Lower lobe of right lung (tissue), 2 donors: Measurements from ENCODE around the gene OR6B1. TPM values are rescaled to one million over a fixed set of nuclear protein-coding genes. Genes with fewer than 3 reads are reported as not detected.

ENCODE experiments used
- ATAC-seq, 2 donors: fragments of 200-7000 bp; cut with Tn5 transposase; one replicate each; pipeline ENCODE4 v1.9.1; 2020 to 2022; ENCODE audit warnings: mild to moderate bottlenecking in 2 of 2, moderate library complexity in 2 of 2
- DNase-seq: peaks from one replicate; pipeline ENCODE4 v3.0.0-alpha.2; 2020
- H3K27ac ChIP-seq: fragments of 200-600 bp; one replicate; pipeline ENCODE4 v1.8.0; 2022
- H3K27me3 ChIP-seq: fragments of 200-600 bp; one replicate; pipeline ENCODE4 v1.8.0; 2022; ENCODE audit warnings: low read depth
- H3K36me3 ChIP-seq: fragments of 200-600 bp; one replicate; pipeline ENCODE4 v1.8.0; 2022; ENCODE audit warnings: mild to moderate bottlenecking
- H3K4me1 ChIP-seq: fragments of 200-600 bp; one replicate; pipeline ENCODE4 v1.8.0; 2022
- H3K4me3 ChIP-seq: fragments of 200-600 bp; one replicate; pipeline ENCODE4 v1.8.0; 2022; ENCODE audit warnings: mild to moderate bottlenecking
- H3K9me3 ChIP-seq: fragments of 200-600 bp; one replicate; pipeline ENCODE4 v1.8.0; 2022
- intact Hi-C: fragments of 100-400 bp; cut with DNase I; formaldehyde crosslinking; loops from one replicate; pipeline ENCODE4 v1.11.0; 2022
- total RNA-seq: library from RNA; stranded (reverse); fragmentation: NEBNext Ultra II Directional; extraction: Animal tissue kit (Norgen Biotek cat#: 25700); gene quantifications from one replicate; pipeline ENCODE4 v1.2.1, GENCODE V29; 2021
- TF ChIP-seq, protein P1 (sequence below): fragments of 200-600 bp; IDR thresholded peaks from one replicate; pipeline ENCODE4 v1.8.0; 2022; ENCODE audit warnings: antibody characterized with exemption, mild to moderate bottlenecking
- donor health status: DM: no; HTN: yes; CAD: no; lungs with severe emphysema.

The OR6B1 gene
- total RNA-seq, 1 donor from 2014 or later, result not detected

DNA sequence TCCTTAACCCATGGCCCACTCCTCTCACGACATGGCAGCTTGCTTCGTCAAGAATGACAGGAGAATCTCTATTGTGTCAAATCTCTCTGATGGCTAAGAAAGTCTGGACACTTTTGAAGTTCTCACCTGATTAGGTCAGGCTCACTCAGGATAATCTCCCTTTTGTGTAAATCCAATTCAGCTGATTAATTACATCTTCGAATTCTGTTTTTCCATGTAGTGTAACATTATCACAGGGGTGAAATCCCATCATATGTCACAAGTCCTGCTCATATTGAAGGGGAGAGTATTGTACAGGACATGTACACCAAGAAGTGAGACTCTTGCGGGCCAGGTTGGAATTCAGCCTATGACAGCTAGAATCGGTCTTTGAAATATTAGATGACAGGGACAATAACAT, 16.2 kb upstream of the OR6B1 start:
- Histone ChIP-seq H3K27me3 (no peaks in the 10 kb centered on the region), H3K4me3 (no peak overlapping the region), H3K27ac (no peak overlapping the region), H3K9me3 (no peaks in the 10 kb centered on the region), H3K36me3 (no peaks in the 10 kb centered on the region), H3K4me1 (no peaks in the 10 kb centered on the region)
- intact Hi-C loops, result no loop called here
- TF ChIP-seq, protein P1, sequence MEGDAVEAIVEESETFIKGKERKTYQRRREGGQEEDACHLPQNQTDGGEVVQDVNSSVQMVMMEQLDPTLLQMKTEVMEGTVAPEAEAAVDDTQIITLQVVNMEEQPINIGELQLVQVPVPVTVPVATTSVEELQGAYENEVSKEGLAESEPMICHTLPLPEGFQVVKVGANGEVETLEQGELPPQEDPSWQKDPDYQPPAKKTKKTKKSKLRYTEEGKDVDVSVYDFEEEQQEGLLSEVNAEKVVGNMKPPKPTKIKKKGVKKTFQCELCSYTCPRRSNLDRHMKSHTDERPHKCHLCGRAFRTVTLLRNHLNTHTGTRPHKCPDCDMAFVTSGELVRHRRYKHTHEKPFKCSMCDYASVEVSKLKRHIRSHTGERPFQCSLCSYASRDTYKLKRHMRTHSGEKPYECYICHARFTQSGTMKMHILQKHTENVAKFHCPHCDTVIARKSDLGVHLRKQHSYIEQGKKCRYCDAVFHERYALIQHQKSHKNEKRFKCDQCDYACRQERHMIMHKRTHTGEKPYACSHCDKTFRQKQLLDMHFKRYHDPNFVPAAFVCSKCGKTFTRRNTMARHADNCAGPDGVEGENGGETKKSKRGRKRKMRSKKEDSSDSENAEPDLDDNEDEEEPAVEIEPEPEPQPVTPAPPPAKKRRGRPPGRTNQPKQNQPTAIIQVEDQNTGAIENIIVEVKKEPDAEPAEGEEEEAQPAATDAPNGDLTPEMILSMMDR, result no peak
- DNase-seq (no peak), ATAC-seq (no peak)

DNA sequence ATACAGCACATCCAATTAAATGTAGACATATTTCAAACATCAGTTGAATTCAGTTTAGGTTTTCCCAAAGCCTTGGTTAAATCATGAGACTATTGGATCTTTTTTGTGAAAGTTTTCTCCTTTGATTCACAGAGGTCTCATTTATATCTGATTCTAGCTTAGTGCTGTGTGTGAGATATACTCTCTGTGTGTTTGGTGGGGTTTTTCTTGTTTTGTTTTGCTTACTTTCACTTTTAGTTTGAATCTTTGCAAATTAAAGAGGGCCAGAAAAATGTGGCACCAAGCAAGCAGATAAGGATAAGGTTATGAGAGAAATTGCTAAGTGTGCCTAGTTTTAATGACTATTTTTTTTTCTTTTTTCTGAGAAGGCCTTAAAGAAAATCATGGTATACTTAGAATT, 12.6 kb upstream of the OR6B1 start:
- intact Hi-C loops, result no loop called here
- Histone ChIP-seq H3K27me3 (no peaks in the 10 kb centered on the region), H3K4me3 (no peak overlapping the region), H3K9me3 (no peaks in the 10 kb centered on the region), H3K27ac (no peak overlapping the region), H3K36me3 (no peaks in the 10 kb centered on the region), H3K4me1 (no peaks in the 10 kb centered on the region)
- ATAC-seq (no peak), DNase-seq (no peak)
- TF ChIP-seq, protein P1, result no peak

DNA sequence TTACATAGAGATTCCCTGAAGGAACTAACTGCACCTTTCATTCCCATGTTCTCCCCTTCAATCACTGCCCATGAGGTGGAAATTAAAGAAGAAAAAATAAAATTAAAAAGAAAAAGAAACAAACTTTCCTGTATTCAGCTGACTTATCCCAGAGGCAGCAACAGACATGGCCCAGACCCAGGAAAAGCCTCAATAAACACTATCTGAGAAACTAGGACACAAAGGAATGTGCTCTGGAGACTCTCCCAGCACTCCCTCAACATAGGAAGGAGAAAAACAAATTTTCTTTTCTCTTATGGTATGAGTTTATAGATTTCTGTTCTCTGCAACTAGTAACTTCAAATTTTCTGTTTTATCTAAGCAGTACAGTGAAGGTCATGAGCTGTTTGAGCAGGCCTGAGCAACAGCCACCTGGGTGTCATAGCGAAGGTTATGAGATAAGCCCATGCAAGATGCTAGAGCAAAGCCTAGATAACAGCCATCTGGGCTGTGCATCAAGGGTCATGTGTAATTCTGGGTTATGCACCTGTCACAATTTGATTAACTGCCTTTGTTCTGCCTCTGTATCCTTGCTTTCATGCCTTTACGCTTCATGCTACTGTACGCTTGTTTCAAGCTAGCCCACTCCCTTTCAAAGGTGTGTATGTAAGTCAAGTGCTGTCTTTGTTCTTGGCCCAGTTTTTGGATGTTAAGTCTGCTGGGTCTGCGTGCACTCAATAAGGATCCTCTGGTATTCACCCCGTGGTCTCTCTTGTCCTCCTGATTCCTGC, 11.0 kb upstream of the OR6B1 start:
- DNase-seq (no peak), ATAC-seq (no peak)
- TF ChIP-seq, protein P1, result no peak
- no peaks in the 10 kb centered on the region for H3K36me3 ChIP-seq
- H3K9me3 ChIP-seq, result no peaks in the 10 kb centered on the region
- H3K4me1 ChIP-seq, result no peaks in the 10 kb centered on the region
- intact Hi-C loops, result no loop called here
- H3K27me3 ChIP-seq, result no peaks in the 10 kb centered on the region
- no peak overlapping the region for H3K27ac ChIP-seq
- no peak overlapping the region for H3K4me3 ChIP-seq

DNA sequence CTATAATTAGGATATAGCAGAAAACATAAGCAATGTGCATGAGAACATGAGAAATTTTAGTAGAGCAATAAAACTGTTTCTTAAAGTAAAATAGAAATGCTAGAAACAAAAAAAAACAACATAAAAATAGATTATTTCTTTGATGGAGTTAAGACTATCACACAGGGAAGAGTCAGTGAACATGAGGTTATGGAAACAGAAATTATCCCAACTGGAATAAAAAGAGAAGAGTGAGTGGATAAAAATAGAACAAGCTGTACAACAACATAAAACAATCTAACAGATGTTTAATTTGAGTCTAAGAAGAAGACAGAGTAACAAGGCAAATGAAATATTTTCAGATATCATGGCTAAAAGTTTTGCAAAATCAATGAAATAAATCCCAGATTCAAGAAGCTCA, 7.5 kb upstream of the OR6B1 start:
- intact Hi-C loops, result no loop called here
- DNase-seq (no peak), ATAC-seq (no peak)
- H3K36me3 ChIP-seq, result no peaks in the 10 kb centered on the region
- H3K9me3 ChIP-seq, result no peaks in the 10 kb centered on the region
- no peak overlapping the region for H3K4me3 ChIP-seq
- no peaks in the 10 kb centered on the region for H3K27me3 ChIP-seq
- TF ChIP-seq, protein P1, result no peak
- H3K4me1 ChIP-seq, result no peaks in the 10 kb centered on the region
- no peak overlapping the region for H3K27ac ChIP-seq

DNA sequence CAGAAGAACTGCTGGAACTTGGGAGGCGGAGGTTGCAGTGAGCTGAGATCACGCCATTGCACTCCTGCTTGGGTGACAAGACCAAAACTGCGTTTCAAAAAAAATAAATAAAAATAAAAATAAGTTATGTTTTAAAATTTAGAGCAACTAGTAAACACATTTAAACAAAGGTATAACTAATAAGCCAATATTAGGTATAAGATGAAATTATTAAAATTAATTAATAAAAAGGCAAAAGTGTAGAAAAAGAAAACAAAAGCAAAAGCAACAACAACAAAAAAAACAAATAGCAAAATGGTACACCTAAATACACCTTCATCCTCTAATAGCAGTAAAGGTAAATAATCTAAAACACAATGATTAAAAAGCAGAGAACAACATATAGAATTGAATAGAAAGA, 6.2 kb upstream of the OR6B1 start:
- Histone ChIP-seq H3K4me1 (no peaks in the 10 kb centered on the region), H3K9me3 (no peaks in the 10 kb centered on the region), H3K27me3 (no peaks in the 10 kb centered on the region), H3K36me3 (no peaks in the 10 kb centered on the region), H3K27ac (no peak overlapping the region), H3K4me3 (no peak overlapping the region)
- intact Hi-C loops, result no loop called here
- TF ChIP-seq, protein P1, result no peak
- ATAC-seq (no peak), DNase-seq (no peak)
